NCI-H2196 (cell line): ENCODE measurements around the gene VPS16.

Experiments
- DNase-seq: peaks from one replicate; lab custom pipeline; 2025; ENCODE audit not compliant: unreplicated experiment; lab: John Stamatoyannopoulos, UW

Gene VPS16

GRCh38 chr20:2840138-2840966 is at the start of gene VPS16, which contains the start of gene PCED1A:
Gene VPS16 (plus strand): TSS chr20:2840745. CDS start chr20:2840775, 30 bp downstream.
Gene PCED1A (minus strand): TSS chr20:2840655. CDS start chr20:2839912, 743 bp downstream.
- peak; percentile 87 for DNase-seq

GRCh38 chr20:2793471-2793870 is 47.1 kb upstream of the VPS16 start:
- DNase-seq = no peak

- no peak for DNase-seq
Measured at GRCh38 chr20:2794202-2794748, 46.3 kb upstream of the VPS16 start.

GRCh38 chr20:2794866-2795447 is 45.6 kb upstream of the VPS16 start:
- peak; percentile 9 for DNase-seq

GRCh38 chr20:2795451-2795850 is 45.1 kb upstream of the VPS16 start:
- no peak for DNase-seq

GRCh38 chr20:2796011-2796660 is 44.4 kb upstream of the VPS16 start:
- no peak for DNase-seq

- DNase-seq = no peak
Measured at GRCh38 chr20:2797136-2797983, 43.2 kb upstream of the VPS16 start.

GRCh38 chr20:2798095-2798805 is 42.3 kb upstream of the VPS16 start:
- DNase-seq = no peak

- peak; percentile 34 for DNase-seq
Measured at GRCh38 chr20:2798814-2799213, 41.7 kb upstream of the VPS16 start.

- DNase-seq = no peak
Measured at GRCh38 chr20:2799271-2799670, 41.3 kb upstream of the VPS16 start.

- DNase-seq = no peak
Measured at GRCh38 chr20:2799688-2800520, 40.6 kb upstream of the VPS16 start.

GRCh38 chr20:2800521-2801285 is 39.8 kb upstream of the VPS16 start, which contains the start of gene CPXM1:
Gene CPXM1 (minus strand): TSS chr20:2800627. CDS start chr20:2800572, 55 bp downstream.
- no peak for DNase-seq

- no peak for DNase-seq
Measured at GRCh38 chr20:2801286-2801728, 39.2 kb upstream of the VPS16 start.

- no peak for DNase-seq
Measured at GRCh38 chr20:2804041-2804828, 36.3 kb upstream of the VPS16 start.

GRCh38 chr20:2804852-2805688 is 35.5 kb upstream of the VPS16 start:
- DNase-seq = no peak

GRCh38 chr20:2805689-2806350 is 34.7 kb upstream of the VPS16 start:
- DNase-seq = no peak
